ENCODE measurements around the gene ITPR1. TPM values are rescaled to one million over a fixed set of nuclear protein-coding genes. Genes with fewer than 3 reads are reported as not detected.

The ITPR1 gene
- total RNA-seq, 1 experiment from 2014 or later, result 8.7 TPM

GRCh38 chr3:4721511-4721911, 228.4 kb downstream of the ITPR1 start:
- peak overlapping the region; percentile 82 for H3K27ac ChIP-seq (ENCODE audit: low read length)
- TF ChIP-seq REST (IDR thresholded peaks at IDR 0.05; ENCODE audit: insufficient read depth in 1 of 2, low read depth in 2 of 2, low read length in 1 of 2), result no peak
- peak; percentile 39; the same call in 1 of the 2 replicates for TF ChIP-seq TCF7L2 (IDR thresholded peaks at IDR 0.05; ENCODE audit: low read depth, low read length)
- no peak for TF ChIP-seq CTCF (IDR thresholded peaks at IDR 0.05)
- ChIA-PET CTCF (interaction anchor here (0.6 to 1.5 kb wide), 7 partner anchors 75 to 403 kb away, joined by 3 to 8 read pairs (median 3); partner anchors contain the start of gene BHLHE40), POLR2A (interaction anchor here (0.6 to 1.0 kb wide), 2 partner anchors 257 to 262 kb away, joined by 4 to 9 read pairs; partner anchors contain the start of gene BHLHE40)
- no peaks in the 10 kb centered on the region for H3K27me3 ChIP-seq (ENCODE audit: control insufficient read depth, insufficient read depth, low read length)
- H3K4me1 ChIP-seq (ENCODE audit: control insufficient read depth, insufficient read depth, low read length), result peaks cover 28% of the 10 kb centered on the region
- intact Hi-C loops (cut with micrococcal nuclease; ENCODE audit: unreplicated experiment), result no loop called here
- DNase-seq (ENCODE audit: low read depth, low spot score), result no peak
- no peaks in the 10 kb centered on the region for H3K36me3 ChIP-seq (ENCODE audit: control insufficient read depth, insufficient read depth, low read length)
- H3K9me3 ChIP-seq (ENCODE audit: control insufficient read depth, insufficient read depth, low read depth, low read length), result no peaks in the 10 kb centered on the region
- no peak overlapping the region for H3K4me3 ChIP-seq (ENCODE audit: low read depth in 2 of 2, low read length in 2 of 2)
- peak; percentile 74 for ATAC-seq
- in situ Hi-C loops (cut with HindIII; ENCODE audit: low pct_unique_long_range_greater_than_20kb, low sequenced_read_pairs), result no loop called here
- BruUV-seq (replicated peaks), result no TSS peak

- H3K27ac ChIP-seq (ENCODE audit: low read length), result peak overlapping the region; percentile 82
- H3K9me3 ChIP-seq (ENCODE audit: control insufficient read depth, insufficient read depth, low read depth, low read length), result no peaks in the 10 kb centered on the region
- in situ Hi-C loops (cut with HindIII; ENCODE audit: low pct_unique_long_range_greater_than_20kb, low sequenced_read_pairs) (no loop called here), intact Hi-C loops (cut with micrococcal nuclease; ENCODE audit: unreplicated experiment) (loop anchor here (1.0 kb wide), 1 partner anchor 254 kb away; no protein-coding TSS in a partner anchor)
- ATAC-seq (peak; percentile 88), DNase-seq (ENCODE audit: low read depth, low spot score) (no peak)
- BruUV-seq (replicated peaks), result no TSS peak
- POLR2A ChIA-PET, result no interaction called here
- no peaks in the 10 kb centered on the region for H3K27me3 ChIP-seq (ENCODE audit: control insufficient read depth, insufficient read depth, low read length)
- no peak overlapping the region for H3K4me3 ChIP-seq (ENCODE audit: low read depth in 2 of 2, low read length in 2 of 2)
- TF ChIP-seq REST (IDR thresholded peaks at IDR 0.05; ENCODE audit: insufficient read depth in 1 of 2, low read depth in 2 of 2, low read length in 1 of 2), result no peak
- peak; percentile 70 for TF ChIP-seq CTCF (IDR thresholded peaks at IDR 0.05)
- CTCF ChIA-PET, result no interaction called here
- no peaks in the 10 kb centered on the region for H3K36me3 ChIP-seq (ENCODE audit: control insufficient read depth, insufficient read depth, low read length)
- peaks cover 28% of the 10 kb centered on the region for H3K4me1 ChIP-seq (ENCODE audit: control insufficient read depth, insufficient read depth, low read length)
Observed at GRCh38 chr3:4722103-4722502, 229.0 kb downstream of the ITPR1 start.

All from Panc1 (cell line).